Thyroid gland (tissue), 4 donors: Measurements from ENCODE around the gene CCL20. TPM values are rescaled to one million over a fixed set of nuclear protein-coding genes. Genes with fewer than 3 reads are reported as not detected.

Experiments
- DNase-seq, 2 donors: peaks; one replicate each; pipeline ENCODE4 v3.0.0-alpha.2; 2019
- H3K27ac ChIP-seq, 3 donors: fragments of 200-600 bp; sonication (generic); 1 replicate in 2 of 3; 2 replicates in 1 of 3; pipeline ENCODE4 v1.5.1; 2016 to 2019; ENCODE audit warnings: mild to moderate bottlenecking in 1 of 3, moderate library complexity in 1 of 3
- H3K27me3 ChIP-seq: fragments of 200-600 bp; sonication (generic); one replicate; pipeline ENCODE4 v1.5.1; 2019
- H3K36me3 ChIP-seq, 2 donors: fragments of 200-600 bp; sonication (generic); one replicate each; pipeline ENCODE4 v1.5.1; 2016 to 2019
- H3K4me1 ChIP-seq, 2 donors: fragments of 200-600 bp; sonication (generic); one replicate each; pipeline ENCODE4 v1.5.1; 2017 to 2019
- H3K4me3 ChIP-seq, 3 donors: fragments of 200-600 bp; sonication (generic); replicated peaks in 1 of 3; 1 replicate in 2 of 3; 2 replicates in 1 of 3; pipeline ENCODE4 v1.5.1; 2016; ENCODE audit warnings: mild to moderate bottlenecking in 1 of 3
- H3K9me3 ChIP-seq: fragments of 200-600 bp; sonication (generic); one replicate; pipeline ENCODE4 v1.5.1; 2017
- CTCF ChIP-seq, 6 experiments: fragments of 200-600 bp in 3 of 6; fragments of 450-650 bp in 3 of 6; sonication (generic) in 3 of 6; IDR thresholded peaks; one replicate each; pipeline ENCODE4 v1.5.1; 2016 to 2019; ENCODE audit warnings: antibody characterized with exemption in 6 of 6, mild to moderate bottlenecking in 2 of 6, inconsistent platforms in 1 of 6, moderate library complexity in 1 of 6
- POLR2A ChIP-seq, 2 donors: fragments of 450-650 bp; IDR thresholded peaks; one replicate each; pipeline ENCODE4 v1.6.1; 2017; ENCODE audit warnings: antibody characterized with exemption in 2 of 2, mild to moderate bottlenecking in 2 of 2, moderate library complexity in 1 of 2
- WGBS, 2 donors: methylation state at CpG; one replicate each; pipeline ENCODE4 v1.1.5; 2017; 5-methylcytosine and 5-hydroxymethylcytosine counted together
- intact Hi-C: fragments of 100-400 bp; cut with DNase I; formaldehyde crosslinking; loops from one replicate; pipeline ENCODE4 v1.15.1; 2023
- small RNA-seq: library from RNA; depleted of rRNA; stranded (forward); fragments of <200 nt; gene quantifications from one replicate; pipeline ENCODE3, GENCODE V24; 2016
- total RNA-seq, 4 donors: library from RNA; depleted of rRNA; stranded (reverse); fragments of >200 nt; gene quantifications; one replicate each; pipeline ENCODE4 v1.2.3, GENCODE V29; 2016

The CCL20 gene
- total RNA-seq, 4 donors from 2014 or later, result not detected

DNA sequence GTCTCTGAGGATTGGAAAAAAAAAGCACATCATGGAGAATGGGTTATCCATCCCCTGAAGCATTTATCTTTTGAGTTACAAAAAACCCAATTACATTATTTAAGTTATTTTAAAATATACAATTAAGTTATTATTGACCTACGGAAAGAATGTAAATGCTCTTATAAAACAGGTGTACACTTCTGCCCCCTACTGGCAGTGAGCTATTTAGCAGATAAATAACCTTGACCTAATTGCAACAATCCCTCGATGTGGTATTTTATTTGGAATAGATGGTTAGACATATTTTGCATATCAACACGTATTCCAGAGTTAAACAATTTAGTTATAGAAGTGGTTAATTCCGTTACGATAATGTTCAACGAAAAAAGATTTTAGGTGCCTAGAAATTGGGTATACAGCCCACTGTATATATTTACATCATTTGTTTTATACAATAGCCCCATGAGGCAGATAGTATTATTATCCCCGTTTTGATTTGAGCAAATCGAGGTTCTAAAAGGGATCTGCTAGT, 48.6 kb downstream of the CCL20 start:
- intact Hi-C loops, result loop anchor here (10.0 kb wide), 1 partner anchor 87 kb away; no protein-coding TSS in a partner anchor
- WGBS, 2 donors, result 31 to 33% methylated on average over 8 of the region's 8 CpGs
- TF ChIP-seq CTCF (IDR thresholded peaks at IDR 0.05), result peak; percentile 22 to 79 (median 64)
- no peak for TF ChIP-seq POLR2A (IDR thresholded peaks at IDR 0.05)
- peak in 1 of 2 donors; percentile 31 for DNase-seq
- Histone ChIP-seq H3K4me1 (no peaks in the 10 kb centered on the region), H3K36me3 (no peaks in the 10 kb centered on the region), H3K4me3 (no peak overlapping the region), H3K27ac (no peak overlapping the region), H3K27me3 (no peaks in the 10 kb centered on the region), H3K9me3 (no peaks in the 10 kb centered on the region)

DNA sequence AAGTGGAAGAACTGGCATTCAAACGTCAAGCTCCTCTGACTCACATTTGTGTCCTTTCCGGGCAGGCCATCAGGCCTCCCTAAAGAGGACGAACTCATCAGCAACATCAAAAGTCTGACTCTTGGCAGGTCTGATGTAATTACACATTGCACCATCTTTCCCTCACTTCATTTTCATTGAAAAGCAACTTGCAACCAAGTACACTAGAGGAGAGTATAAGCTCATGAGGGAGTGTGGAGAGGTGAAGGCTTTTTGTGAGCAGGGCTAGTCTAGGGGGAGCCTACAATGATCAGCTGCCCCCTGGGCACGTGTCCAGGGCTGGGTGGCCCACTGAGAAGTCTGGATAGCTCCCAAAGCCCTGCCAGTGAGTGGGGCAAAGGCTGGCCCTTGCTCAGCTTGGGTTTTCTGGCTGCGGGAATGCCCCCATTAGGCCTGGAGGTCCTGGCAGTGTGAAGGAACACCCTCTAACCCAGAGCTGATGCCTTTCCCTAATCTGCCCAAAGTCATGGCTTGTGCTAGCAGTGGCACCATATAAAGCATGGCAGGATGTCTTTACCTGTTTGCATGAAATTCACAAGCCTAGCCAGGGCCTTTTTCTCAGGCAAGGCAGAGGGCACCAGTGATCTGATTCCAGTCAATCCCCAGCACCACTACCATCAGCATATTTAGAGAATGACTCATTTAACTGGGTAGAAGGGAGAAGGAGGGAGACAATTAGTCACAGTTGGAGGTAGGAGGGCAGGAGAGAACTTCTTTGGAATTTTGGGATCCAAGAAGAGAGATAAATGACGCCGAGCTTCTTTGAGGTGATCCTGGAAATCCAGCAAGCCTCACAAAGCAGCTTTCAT, 49.3 kb downstream of the CCL20 start:
- 77 to 81% methylated on average over 7 of the region's 7 CpGs for WGBS, 2 donors
- H3K4me1 ChIP-seq, result no peaks in the 10 kb centered on the region
- no peaks in the 10 kb centered on the region for H3K36me3 ChIP-seq
- no peak overlapping the region for H3K27ac ChIP-seq
- intact Hi-C loops, result loop anchor here (10.0 kb wide), 1 partner anchor 88 kb away; no protein-coding TSS in a partner anchor
- H3K27me3 ChIP-seq, result no peaks in the 10 kb centered on the region
- no peak for TF ChIP-seq CTCF (IDR thresholded peaks at IDR 0.05)
- TF ChIP-seq POLR2A (IDR thresholded peaks at IDR 0.05), result no peak
- H3K4me3 ChIP-seq, result no peak overlapping the region
- H3K9me3 ChIP-seq, result no peaks in the 10 kb centered on the region
- no peak for DNase-seq

GRCh38 chr2:227864161-227864756, 50.6 kb downstream of the CCL20 start:
- no peaks in the 10 kb centered on the region for H3K27me3 ChIP-seq
- H3K9me3 ChIP-seq, result no peaks in the 10 kb centered on the region
- no peaks in the 10 kb centered on the region for H3K4me1 ChIP-seq
- H3K36me3 ChIP-seq, result no peaks in the 10 kb centered on the region
- intact Hi-C loops, result loop anchor here (10.0 kb wide), 1 partner anchor 89 kb away; no protein-coding TSS in a partner anchor
- no peak for TF ChIP-seq POLR2A (IDR thresholded peaks at IDR 0.05)
- TF ChIP-seq CTCF (IDR thresholded peaks at IDR 0.05), result no peak
- DNase-seq, result no peak
- no peak overlapping the region for H3K4me3 ChIP-seq
- no peak overlapping the region for H3K27ac ChIP-seq
- 61 to 64% methylated on average over 9 of the region's 9 CpGs for WGBS, 2 donors

DNA sequence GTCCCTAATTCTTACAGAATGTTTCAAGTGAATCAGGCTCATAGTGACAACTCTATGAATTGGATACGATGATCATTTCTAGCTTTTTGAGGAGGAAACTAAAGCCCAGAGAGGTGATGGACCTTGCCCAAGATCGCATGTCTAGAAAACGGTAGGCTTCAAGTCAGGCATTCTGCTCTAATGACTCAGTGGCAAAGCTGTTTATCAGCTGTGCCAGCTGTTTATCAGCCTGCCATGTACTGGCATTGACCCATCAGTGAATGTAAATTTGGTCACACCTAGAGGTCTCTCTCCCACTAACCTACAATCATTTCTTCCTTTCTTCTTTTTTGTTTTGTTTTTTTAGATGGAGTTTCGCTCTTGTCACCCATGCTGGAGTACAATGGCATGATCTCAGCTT, 51.6 kb downstream of the CCL20 start:
- intact Hi-C loops, result loop anchor here (10.0 kb wide), 1 partner anchor 90 kb away; no protein-coding TSS in a partner anchor
- DNase-seq, result no peak
- no peaks in the 10 kb centered on the region for H3K4me1 ChIP-seq
- WGBS, 2 donors, result 88 to 90% methylated on average over 4 of the region's 4 CpGs
- TF ChIP-seq POLR2A (IDR thresholded peaks at IDR 0.05), result no peak
- no peak for TF ChIP-seq CTCF (IDR thresholded peaks at IDR 0.05)
- no peaks in the 10 kb centered on the region for H3K9me3 ChIP-seq
- no peaks in the 10 kb centered on the region for H3K36me3 ChIP-seq
- H3K27ac ChIP-seq, result no peak overlapping the region
- no peaks in the 10 kb centered on the region for H3K27me3 ChIP-seq
- no peak overlapping the region for H3K4me3 ChIP-seq

Small RNAs within 50 kb of the gene (small RNA-seq; reads per million reads assigned to genes)
- gene SNRPGP8, result not detected

Other genes starting within 250 kb of the CCL20 start
- not detected for gene SCYGR2, start 214.9 kb upstream of the CCL20 start, total RNA-seq
- gene SCYGR3, start 199.0 kb upstream of the CCL20 start, total RNA-seq, result not detected
- not detected for gene SCYGR4, start 196.3 kb upstream of the CCL20 start, total RNA-seq
- not detected for gene SCYGR5, start 147.0 kb upstream of the CCL20 start, total RNA-seq
- 1 to 10 TPM in 1 of 4 donors, under 1 TPM in 3; 0.79 to 2.6 (median 0.86) TPM for gene SLC19A3, start 95.8 kb upstream of the CCL20 start, total RNA-seq
- not detected for gene SCYGR6, start 89.1 kb upstream of the CCL20 start, total RNA-seq
- not detected for gene SCYGR7, start 85.5 kb upstream of the CCL20 start, total RNA-seq
- gene SCYGR8, start 67.9 kb upstream of the CCL20 start, total RNA-seq, result not detected
- gene DAW1, start 57.8 kb downstream of the CCL20 start, total RNA-seq, result not detected